ENCODE measurements around the gene MYO18B. TPM values are rescaled to one million over a fixed set of nuclear protein-coding genes. Genes with fewer than 3 reads are reported as not detected.

MYO18B gene
- total and polyA plus RNA-seq, 2 donors (not counting 1 experiment from before 2014, with no cell fraction given) = 0.15 TPM; not detected in 1

DNA sequence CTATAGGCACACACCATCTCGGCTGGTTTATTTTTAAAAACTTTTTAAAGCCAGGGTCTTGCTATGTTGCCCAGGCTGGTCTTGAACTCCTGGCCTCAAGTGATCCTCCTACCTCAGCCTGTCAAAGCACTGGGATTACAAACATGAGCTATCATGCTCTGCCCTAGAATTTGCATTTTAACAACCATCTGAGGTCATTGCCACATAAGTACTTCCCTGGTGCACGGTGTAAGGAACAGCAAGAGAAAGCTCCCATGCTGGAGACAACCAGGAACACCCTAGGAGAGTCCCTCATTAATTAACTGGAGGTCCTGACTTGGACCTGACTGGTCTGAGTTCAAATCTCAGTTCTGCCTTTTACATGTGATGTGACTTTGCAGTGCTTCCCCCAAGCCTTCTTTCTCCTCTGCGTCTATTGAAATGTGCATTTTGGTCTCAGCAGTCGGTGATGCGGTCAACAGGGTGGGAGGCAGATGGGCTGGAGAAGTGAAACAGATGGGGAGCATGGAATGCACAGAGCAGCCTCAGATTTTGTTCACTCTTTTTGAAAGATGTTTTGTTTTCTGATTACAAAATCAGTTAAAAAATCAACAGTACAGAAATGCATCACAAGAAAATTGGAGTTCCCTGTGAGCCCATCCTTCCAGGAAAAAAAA lies 146.5 kb downstream of the MYO18B start:
- intact Hi-C loops (cut with micrococcal nuclease) = no loop called here
- no peak overlapping the region for H3K4me2 ChIP-seq (replicated peaks; ENCODE audit: low read depth, low read length, poor library complexity, severe bottlenecking)
- H3K9ac ChIP-seq (ENCODE audit: low read length) = no peak overlapping the region
- H3K79me2 ChIP-seq (ENCODE audit: control insufficient read depth, insufficient read depth, low read length) = no peaks in the 10 kb centered on the region
- WGBS (ENCODE audit: insufficient coverage) = 100% methylated on average over 1 of the region's 5 CpGs
- H2AFZ ChIP-seq (ENCODE audit: insufficient read depth, low read depth, low read length, poor library complexity, severe bottlenecking) = no peak overlapping the region
- no peaks in the 10 kb centered on the region for H3K27me3 ChIP-seq (replicated peaks in 1 of 4; ENCODE audit: control extremely low read depth in 1 of 4, control insufficient read depth in 3 of 4, insufficient read depth in 4 of 4, low read length in 3 of 4)
- H3K9me3 Mint-ChIP-seq (ENCODE audit: insufficient read depth) = no peaks in the 10 kb centered on the region
- CTCF ChIA-PET = no interaction called here
- H3K36me3 ChIP-seq (replicated peaks in 1 of 2; ENCODE audit: control extremely low read depth in 1 of 2, control insufficient read depth in 1 of 2, extremely low read depth in 1 of 2, insufficient read depth in 2 of 2, low read length in 1 of 2) = no peaks in the 10 kb centered on the region
- H4K20me1 ChIP-seq (ENCODE audit: control insufficient read depth, insufficient read depth, low read length, poor library complexity, severe bottlenecking) = no peaks in the 10 kb centered on the region
- H3K4me1 Mint-ChIP-seq = no peaks in the 10 kb centered on the region
- no peak overlapping the region for H3K4me3 Mint-ChIP-seq
- POLR2A ChIA-PET = no interaction called here
- DNase-seq (no peak), ATAC-seq (ENCODE audit: low read depth) (no peak)
- H3K9me3 ChIP-seq (ENCODE audit: control extremely low read depth in 1 of 3, control insufficient read depth in 2 of 3, insufficient read depth in 1 of 3, low read length in 2 of 3) = no peaks in the 10 kb centered on the region
- TF ChIP-seq EZH2 (IDR thresholded peaks at IDR 0.05; ENCODE audit: borderline replicate concordance, insufficient read depth, low read depth, low read length, poor library complexity, severe bottlenecking) = no peak
- TF ChIP-seq, protein P1, sequence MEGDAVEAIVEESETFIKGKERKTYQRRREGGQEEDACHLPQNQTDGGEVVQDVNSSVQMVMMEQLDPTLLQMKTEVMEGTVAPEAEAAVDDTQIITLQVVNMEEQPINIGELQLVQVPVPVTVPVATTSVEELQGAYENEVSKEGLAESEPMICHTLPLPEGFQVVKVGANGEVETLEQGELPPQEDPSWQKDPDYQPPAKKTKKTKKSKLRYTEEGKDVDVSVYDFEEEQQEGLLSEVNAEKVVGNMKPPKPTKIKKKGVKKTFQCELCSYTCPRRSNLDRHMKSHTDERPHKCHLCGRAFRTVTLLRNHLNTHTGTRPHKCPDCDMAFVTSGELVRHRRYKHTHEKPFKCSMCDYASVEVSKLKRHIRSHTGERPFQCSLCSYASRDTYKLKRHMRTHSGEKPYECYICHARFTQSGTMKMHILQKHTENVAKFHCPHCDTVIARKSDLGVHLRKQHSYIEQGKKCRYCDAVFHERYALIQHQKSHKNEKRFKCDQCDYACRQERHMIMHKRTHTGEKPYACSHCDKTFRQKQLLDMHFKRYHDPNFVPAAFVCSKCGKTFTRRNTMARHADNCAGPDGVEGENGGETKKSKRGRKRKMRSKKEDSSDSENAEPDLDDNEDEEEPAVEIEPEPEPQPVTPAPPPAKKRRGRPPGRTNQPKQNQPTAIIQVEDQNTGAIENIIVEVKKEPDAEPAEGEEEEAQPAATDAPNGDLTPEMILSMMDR (IDR thresholded peaks at IDR 0.05) = no peak
- no peaks in the 10 kb centered on the region for H3K4me1 ChIP-seq (ENCODE audit: control insufficient read depth in 2 of 2, insufficient read depth in 2 of 2, low read length in 2 of 2)
- H3K4me3 ChIP-seq (ENCODE audit: control extremely low read depth in 1 of 5, extremely low read depth in 1 of 5, insufficient read depth in 1 of 5, low read depth in 2 of 5, low read length in 4 of 5) = no peak overlapping the region
- peaks cover 32% of the 10 kb centered on the region for H3K27me3 Mint-ChIP-seq
- H3K27ac ChIP-seq (ENCODE audit: low read length in 2 of 2) = no peak overlapping the region
- H3K27ac Mint-ChIP-seq = no peak overlapping the region

DNA sequence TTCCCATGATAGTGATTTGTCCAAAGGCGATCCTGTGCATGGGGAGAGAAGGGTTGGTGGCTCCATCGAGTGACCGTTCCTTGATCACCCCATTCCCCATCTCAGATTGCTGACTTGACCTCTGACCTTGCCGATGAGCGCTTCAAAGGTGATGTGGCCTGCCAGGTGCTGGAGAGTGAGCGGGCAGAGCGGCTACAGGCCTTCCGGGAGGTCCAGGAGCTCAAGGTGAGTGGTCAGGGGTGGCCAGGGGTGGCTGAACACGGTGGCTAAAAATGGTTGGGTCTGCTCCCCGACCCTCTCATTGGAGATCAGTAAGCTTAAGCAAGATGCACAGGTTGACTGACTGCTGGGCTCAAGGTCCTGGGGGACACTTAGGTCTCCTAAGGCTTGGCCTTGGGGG lies 148.7 kb downstream of the MYO18B start:
- DNase-seq (no peak), ATAC-seq (ENCODE audit: low read depth) (no peak)
- CTCF ChIA-PET = interaction anchor here (1.0 kb wide), 1 partner anchor 15 kb away, joined by 4 read pairs; no protein-coding TSS in a partner anchor
- WGBS (ENCODE audit: insufficient coverage) = 83% methylated on average over 10 of the region's 10 CpGs
- no peaks in the 10 kb centered on the region for H3K9me3 Mint-ChIP-seq (ENCODE audit: insufficient read depth)
- H4K20me1 ChIP-seq (ENCODE audit: control insufficient read depth, insufficient read depth, low read length, poor library complexity, severe bottlenecking) = no peaks in the 10 kb centered on the region
- no peaks in the 10 kb centered on the region for H3K79me2 ChIP-seq (ENCODE audit: control insufficient read depth, insufficient read depth, low read length)
- H2AFZ ChIP-seq (ENCODE audit: insufficient read depth, low read depth, low read length, poor library complexity, severe bottlenecking) = no peak overlapping the region
- H3K27ac ChIP-seq (ENCODE audit: low read length in 2 of 2) = no peak overlapping the region
- POLR2A ChIA-PET = no interaction called here
- no peak overlapping the region for H3K4me3 Mint-ChIP-seq
- H3K27ac Mint-ChIP-seq = no peak overlapping the region
- H3K27me3 Mint-ChIP-seq = peaks cover 37% of the 10 kb centered on the region
- no peaks in the 10 kb centered on the region for H3K36me3 ChIP-seq (replicated peaks in 1 of 2; ENCODE audit: control extremely low read depth in 1 of 2, control insufficient read depth in 1 of 2, extremely low read depth in 1 of 2, insufficient read depth in 2 of 2, low read length in 1 of 2)
- no peak for TF ChIP-seq EZH2 (IDR thresholded peaks at IDR 0.05; ENCODE audit: borderline replicate concordance, insufficient read depth, low read depth, low read length, poor library complexity, severe bottlenecking)
- TF ChIP-seq, protein P1 (IDR thresholded peaks at IDR 0.05) = no peak
- no peaks in the 10 kb centered on the region for H3K27me3 ChIP-seq (replicated peaks in 1 of 4; ENCODE audit: control extremely low read depth in 1 of 4, control insufficient read depth in 3 of 4, insufficient read depth in 4 of 4, low read length in 3 of 4)
- no peaks in the 10 kb centered on the region for H3K4me1 Mint-ChIP-seq
- no peak overlapping the region for H3K4me2 ChIP-seq (replicated peaks; ENCODE audit: low read depth, low read length, poor library complexity, severe bottlenecking)
- no peak overlapping the region for H3K4me3 ChIP-seq (ENCODE audit: control extremely low read depth in 1 of 5, extremely low read depth in 1 of 5, insufficient read depth in 1 of 5, low read depth in 2 of 5, low read length in 4 of 5)
- H3K9ac ChIP-seq (ENCODE audit: low read length) = no peak overlapping the region
- no peaks in the 10 kb centered on the region for H3K4me1 ChIP-seq (ENCODE audit: control insufficient read depth in 2 of 2, insufficient read depth in 2 of 2, low read length in 2 of 2)
- no peaks in the 10 kb centered on the region for H3K9me3 ChIP-seq (ENCODE audit: control extremely low read depth in 1 of 3, control insufficient read depth in 2 of 3, insufficient read depth in 1 of 3, low read length in 2 of 3)
- intact Hi-C loops (cut with micrococcal nuclease) = no loop called here
